Uterus (tissue), 2 donors: Measurements from ENCODE around the gene BCAR3.

Experiments
- POLR2A ChIP-seq, 2 donors: fragments of 450-650 bp; IDR thresholded peaks; one replicate each; pipeline ENCODE4 v1.6.1; 2016; ENCODE audit warnings: antibody characterized with exemption in 2 of 2, mild to moderate bottlenecking in 1 of 2, moderate library complexity in 1 of 2
- TF ChIP-seq, protein P1 (sequence below), 4 experiments: fragments of 200-600 bp in 2 of 4; fragments of 450-650 bp in 2 of 4; sonication (generic) in 2 of 4; IDR thresholded peaks; one replicate each; pipeline ENCODE4 v1.5.1; 2016 to 2019; ENCODE audit warnings: antibody characterized with exemption in 4 of 4, mild to moderate bottlenecking in 2 of 4, moderate library complexity in 1 of 4

DNA sequence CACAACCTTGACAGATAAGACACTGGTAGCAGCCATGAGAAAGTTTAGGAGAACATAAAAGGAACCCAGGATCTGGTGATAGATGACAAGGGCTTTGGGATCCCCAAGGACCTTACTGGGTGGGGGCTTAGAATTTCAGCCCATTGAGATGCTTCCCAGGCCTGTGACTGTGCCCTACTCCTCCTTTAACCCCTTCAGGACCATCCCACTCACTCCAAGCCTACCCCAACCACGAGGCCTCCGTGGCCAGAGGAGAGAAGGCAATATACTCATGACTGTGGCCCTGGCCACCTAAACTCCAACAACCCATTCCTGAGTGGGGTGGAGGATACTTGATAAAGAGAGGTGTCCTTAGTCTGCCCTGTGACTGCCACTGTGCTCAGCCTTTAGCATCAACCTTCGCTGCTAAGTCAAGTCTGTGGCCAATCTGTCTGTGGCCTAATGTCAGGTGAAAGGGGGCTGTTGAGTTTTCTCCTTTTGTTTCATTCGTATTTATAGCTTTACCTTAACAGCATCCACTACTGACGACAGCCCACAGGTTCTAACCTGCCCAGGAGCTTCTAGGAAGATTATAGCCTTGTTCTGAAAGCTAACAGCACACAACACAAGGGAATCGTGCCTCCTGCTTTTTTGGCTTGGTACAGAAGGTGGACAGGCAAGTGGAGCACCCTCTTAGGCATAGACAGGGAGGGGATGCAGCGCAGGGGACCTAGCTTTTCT, 16.9 kb upstream of the BCAR3 start:
- no peak for TF ChIP-seq POLR2A (IDR thresholded peaks at IDR 0.05)
- TF ChIP-seq, protein P1, sequence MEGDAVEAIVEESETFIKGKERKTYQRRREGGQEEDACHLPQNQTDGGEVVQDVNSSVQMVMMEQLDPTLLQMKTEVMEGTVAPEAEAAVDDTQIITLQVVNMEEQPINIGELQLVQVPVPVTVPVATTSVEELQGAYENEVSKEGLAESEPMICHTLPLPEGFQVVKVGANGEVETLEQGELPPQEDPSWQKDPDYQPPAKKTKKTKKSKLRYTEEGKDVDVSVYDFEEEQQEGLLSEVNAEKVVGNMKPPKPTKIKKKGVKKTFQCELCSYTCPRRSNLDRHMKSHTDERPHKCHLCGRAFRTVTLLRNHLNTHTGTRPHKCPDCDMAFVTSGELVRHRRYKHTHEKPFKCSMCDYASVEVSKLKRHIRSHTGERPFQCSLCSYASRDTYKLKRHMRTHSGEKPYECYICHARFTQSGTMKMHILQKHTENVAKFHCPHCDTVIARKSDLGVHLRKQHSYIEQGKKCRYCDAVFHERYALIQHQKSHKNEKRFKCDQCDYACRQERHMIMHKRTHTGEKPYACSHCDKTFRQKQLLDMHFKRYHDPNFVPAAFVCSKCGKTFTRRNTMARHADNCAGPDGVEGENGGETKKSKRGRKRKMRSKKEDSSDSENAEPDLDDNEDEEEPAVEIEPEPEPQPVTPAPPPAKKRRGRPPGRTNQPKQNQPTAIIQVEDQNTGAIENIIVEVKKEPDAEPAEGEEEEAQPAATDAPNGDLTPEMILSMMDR (IDR thresholded peaks at IDR 0.05), result no peak
